K562 (cell line): Measurements from ENCODE around the gene PIP5KL1. TPM values are rescaled to one million over a fixed set of nuclear protein-coding genes. Genes with fewer than 3 reads are reported as not detected.

Experiments
- ATF2 ChIP-seq: sonication (generic); formaldehyde crosslinking; IDR thresholded peaks from 2 replicates; pipeline ENCODE4 v1.8.1; 2022; ENCODE audit warnings: missing genetic modification reagents
- CBFB ChIP-seq: sonication (generic); formaldehyde crosslinking; IDR thresholded peaks from 2 replicates; pipeline ENCODE4 v1.4.0; 2020; ENCODE audit warnings: mild to moderate bottlenecking, missing genetic modification reagents
- CTBP1 ChIP-seq: fragments of 450-650 bp; IDR thresholded peaks from 2 replicates; pipeline ENCODE4 v1.6.1; 2016; ENCODE audit warnings: borderline replicate concordance
- DNMT1 ChIP-seq: fragments of 450-650 bp; IDR thresholded peaks from 2 replicates; pipeline ENCODE4 v1.6.1; 2016; ENCODE audit warnings: antibody characterized with exemption, mild to moderate bottlenecking
- EGR1 ChIP-seq: fragments of 450-650 bp; conservative IDR thresholded peaks from 2 replicates; pipeline ENCODE4 v1.6.1; 2017; ENCODE audit warnings: mild to moderate bottlenecking
- HDAC6 ChIP-seq: IDR thresholded peaks from 2 replicates; pipeline ENCODE4 v1.6.1; 2012; ENCODE audit warnings: low read depth, mild to moderate bottlenecking, control low read depth, inconsistent platforms, low read length, moderate library complexity
- LEF1 ChIP-seq: fragments of 450-650 bp; IDR thresholded peaks from 2 replicates; pipeline ENCODE4 v1.6.1; 2016; ENCODE audit warnings: mild to moderate bottlenecking
- MCM5 ChIP-seq: fragments of 450-650 bp; IDR thresholded peaks from 2 replicates; pipeline ENCODE4 v1.6.1; 2016; ENCODE audit warnings: low read depth
- PML ChIP-seq: IDR thresholded peaks from 2 replicates; pipeline ENCODE4 v1.6.1; 2012; ENCODE audit warnings: low read length, inconsistent platforms
- POLR2G ChIP-seq: fragments of 200-400 bp; formaldehyde crosslinking; IDR thresholded peaks from 2 replicates; pipeline ENCODE4 v1.6.1; 2017; ENCODE audit warnings: low read depth, mild to moderate bottlenecking, antibody characterized with exemption, low read length, moderate library complexity
- RAD21 ChIP-seq, 2 experiments: fragments of 250-450 bp in 1 of 2; fragments of 450-650 bp in 1 of 2; sonication (Bioruptor Pico) in 1 of 2; formaldehyde crosslinking in 1 of 2; IDR thresholded peaks in 1 of 2; conservative IDR thresholded peaks in 1 of 2; 2 replicates each; pipeline versions ENCODE4 v1.4.0 to v1.8.0; 2020 to 2022; ENCODE audit warnings: mild to moderate bottlenecking in 2 of 2, moderate library complexity in 1 of 2
- SLC30A9 ChIP-seq: fragments of 250-450 bp; sonication (Bioruptor Pico); IDR thresholded peaks from 2 replicates; pipeline ENCODE4 v1.8.0; 2022; ENCODE audit warnings: mild to moderate bottlenecking, moderate library complexity
- SMAD2 ChIP-seq: fragments of 150-350 bp; IDR thresholded peaks from 2 replicates; pipeline ENCODE4 v1.6.1; 2014; ENCODE audit warnings: low read depth, mild to moderate bottlenecking, low read length
- TBL1XR1 ChIP-seq, 2 experiments: IDR thresholded peaks; 2 replicates each; pipeline ENCODE4 v1.6.1; 2012; ENCODE audit warnings: improper control_type of control experiment in 2 of 2, low read length in 2 of 2, mild to moderate bottlenecking in 1 of 2
- WHSC1 ChIP-seq: IDR thresholded peaks from one replicate; pipeline ENCODE4 v1.6.1; 2012; ENCODE audit warnings: low read length, control low read depth, inconsistent platforms
- XRCC4 ChIP-seq: IDR thresholded peaks from one replicate; pipeline ENCODE4 v1.6.1; 2011; ENCODE audit not compliant: insufficient read depth, insufficient read length; ENCODE audit errors: extremely low read depth
- ZBTB26 ChIP-seq: fragments of 450-650 bp; formaldehyde crosslinking; IDR thresholded peaks from 2 replicates; pipeline ENCODE4 v1.4.0; 2022; ENCODE audit warnings: missing genetic modification characterization
- ZC3H11A ChIP-seq: IDR thresholded peaks from 2 replicates; pipeline ENCODE4 v1.6.1; 2012; ENCODE audit warnings: low read depth, low read length, improper control_type of control experiment
- ZC3H8 ChIP-seq: fragments of 450-650 bp; IDR thresholded peaks from 2 replicates; pipeline ENCODE4 v1.6.1; 2017
- ZFP36 ChIP-seq: fragments of 150-350 bp; IDR thresholded peaks from 2 replicates; pipeline ENCODE4 v1.6.1; 2018; ENCODE audit warnings: low read length, low read depth; ENCODE audit not compliant: partially characterized antibody
- ZNF133 ChIP-seq: fragments of 250-450 bp; sonication (Bioruptor Pico); IDR thresholded peaks from 2 replicates; pipeline ENCODE4 v1.4.0; 2020; ENCODE audit warnings: mild to moderate bottlenecking
- ZNF785 ChIP-seq: fragments of 250-450 bp; sonication (Bioruptor Pico); IDR thresholded peaks from 2 replicates; pipeline ENCODE4 v1.4.0; 2020; ENCODE audit warnings: mild to moderate bottlenecking
- polyA plus RNA-seq, 8 experiments: library from polyadenylated mRNA; depleted of rRNA in 4 of 8; stranded (reverse) in 5 of 8; unstranded in 3 of 8; fragments of >200 nt; fragmentation: Nextera tagmentation in 2 of 8; fragmentation: Illumina TruSeq in 1 of 8; extraction: Ambion mirVana in 2 of 8; extraction: Trizol in 1 of 8; gene quantifications; 2 replicates each; pipeline versions ENCODE4 v1.2.1 to v1.2.3, GENCODE V29; 2011 to 2014; ENCODE audit warnings: inconsistent platforms in 1 of 8, missing spikeins in 1 of 8
- total RNA-seq, 7 experiments: library from RNA; depleted of rRNA in 6 of 7; stranded (reverse); fragments of >200 nt in 6 of 7; fragmentation: Illumina TruSeq in 2 of 7; extraction: Trizol in 2 of 7; gene quantifications; 2 replicates each; pipeline versions ENCODE4 v1.2.1 to v1.2.3, GENCODE V29; 2011 to 2021; ENCODE audit warnings: low replicate concordance in 1 of 7
- TF ChIP-seq, protein P1 (sequence below): fragments of 200-400 bp; formaldehyde crosslinking; IDR thresholded peaks from 2 replicates; pipeline ENCODE4 v1.6.1; 2017; ENCODE audit warnings: mild to moderate bottlenecking, low read depth, low read length, moderate library complexity
- TF ChIP-seq, protein P2 (sequence below): IDR thresholded peaks from 3 replicates; pipeline ENCODE4 v1.6.1; 2011; ENCODE audit warnings: borderline replicate concordance, mild to moderate bottlenecking; ENCODE audit not compliant: insufficient read length, insufficient read depth

Gene PIP5KL1
- total and polyA plus RNA-seq, 9 of the 15 experiments (the other 6 are each of a cell fraction or from before 2014, with no cell fraction given): 0.18 to 4.8 (median 1.2) TPM

GRCh38 chr9:127942216-127943010 lies 11.8 kb upstream of the PIP5KL1 start (continued):
- TF ChIP-seq ZFP36: no peak
- no peak for TF ChIP-seq ZNF133 (CRISPR knock-in tag)
- no peak for TF ChIP-seq WHSC1
- TF ChIP-seq SMAD2: no peak
- peak; percentile 33; the same call in 1 of the 2 replicates for TF ChIP-seq CBFB (CRISPR knock-in tag)
- TF ChIP-seq ZC3H8: no peak
- no peak for TF ChIP-seq PML
- TF ChIP-seq ATF2: no peak
- TF ChIP-seq, protein P1, sequence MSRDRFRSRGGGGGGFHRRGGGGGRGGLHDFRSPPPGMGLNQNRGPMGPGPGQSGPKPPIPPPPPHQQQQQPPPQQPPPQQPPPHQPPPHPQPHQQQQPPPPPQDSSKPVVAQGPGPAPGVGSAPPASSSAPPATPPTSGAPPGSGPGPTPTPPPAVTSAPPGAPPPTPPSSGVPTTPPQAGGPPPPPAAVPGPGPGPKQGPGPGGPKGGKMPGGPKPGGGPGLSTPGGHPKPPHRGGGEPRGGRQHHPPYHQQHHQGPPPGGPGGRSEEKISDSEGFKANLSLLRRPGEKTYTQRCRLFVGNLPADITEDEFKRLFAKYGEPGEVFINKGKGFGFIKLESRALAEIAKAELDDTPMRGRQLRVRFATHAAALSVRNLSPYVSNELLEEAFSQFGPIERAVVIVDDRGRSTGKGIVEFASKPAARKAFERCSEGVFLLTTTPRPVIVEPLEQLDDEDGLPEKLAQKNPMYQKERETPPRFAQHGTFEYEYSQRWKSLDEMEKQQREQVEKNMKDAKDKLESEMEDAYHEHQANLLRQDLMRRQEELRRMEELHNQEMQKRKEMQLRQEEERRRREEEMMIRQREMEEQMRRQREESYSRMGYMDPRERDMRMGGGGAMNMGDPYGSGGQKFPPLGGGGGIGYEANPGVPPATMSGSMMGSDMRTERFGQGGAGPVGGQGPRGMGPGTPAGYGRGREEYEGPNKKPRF: no peak
- TF ChIP-seq, protein P2, sequence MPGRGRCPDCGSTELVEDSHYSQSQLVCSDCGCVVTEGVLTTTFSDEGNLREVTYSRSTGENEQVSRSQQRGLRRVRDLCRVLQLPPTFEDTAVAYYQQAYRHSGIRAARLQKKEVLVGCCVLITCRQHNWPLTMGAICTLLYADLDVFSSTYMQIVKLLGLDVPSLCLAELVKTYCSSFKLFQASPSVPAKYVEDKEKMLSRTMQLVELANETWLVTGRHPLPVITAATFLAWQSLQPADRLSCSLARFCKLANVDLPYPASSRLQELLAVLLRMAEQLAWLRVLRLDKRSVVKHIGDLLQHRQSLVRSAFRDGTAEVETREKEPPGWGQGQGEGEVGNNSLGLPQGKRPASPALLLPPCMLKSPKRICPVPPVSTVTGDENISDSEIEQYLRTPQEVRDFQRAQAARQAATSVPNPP: no peak
- no peak for TF ChIP-seq ZNF785 (CRISPR knock-in tag)
- peak; percentile 26 to 59; a peak in 3 of 4 replicates for TF ChIP-seq RAD21 (CRISPR knock-in tag; conservative IDR thresholded peaks at IDR 0.05 in 1 of 2, IDR thresholded peaks at IDR 0.05 in 1 of 2)
- TF ChIP-seq ZBTB26 (CRISPR knock-in tag): no peak
- TF ChIP-seq POLR2G: 0 out of 2 replicates have a peak, but pooled peaks have one; percentile 34
- 0 out of 2 replicates have a peak, but pooled peaks have one; percentile 24 for TF ChIP-seq EGR1
- no peak for TF ChIP-seq LEF1
- TF ChIP-seq MCM5: no peak
- TF ChIP-seq ZC3H11A: no peak
- no peak for TF ChIP-seq DNMT1
- TF ChIP-seq SLC30A9 (CRISPR knock-in tag): no peak
- no peak for TF ChIP-seq HDAC6
- 0 out of 2 replicates have a peak, but pooled peaks have one; percentile 18 for TF ChIP-seq CTBP1
- 0 out of 4 replicates have a peak, but pooled peaks of 1 of the 2 experiments have one; percentile 34 for TF ChIP-seq TBL1XR1 (IDR thresholded peaks at IDR 0.05; ENCODE audit: low read length in 2 of 2)
- no peak for TF ChIP-seq XRCC4
